ENCODE measurements around the gene INSL3.
"Not testable (repeated sequence)": the region's sequence is repeated elsewhere in the genome, so short reads cannot be mapped to it uniquely, and the experiment has no call there.

INSL3 gene

DNA sequence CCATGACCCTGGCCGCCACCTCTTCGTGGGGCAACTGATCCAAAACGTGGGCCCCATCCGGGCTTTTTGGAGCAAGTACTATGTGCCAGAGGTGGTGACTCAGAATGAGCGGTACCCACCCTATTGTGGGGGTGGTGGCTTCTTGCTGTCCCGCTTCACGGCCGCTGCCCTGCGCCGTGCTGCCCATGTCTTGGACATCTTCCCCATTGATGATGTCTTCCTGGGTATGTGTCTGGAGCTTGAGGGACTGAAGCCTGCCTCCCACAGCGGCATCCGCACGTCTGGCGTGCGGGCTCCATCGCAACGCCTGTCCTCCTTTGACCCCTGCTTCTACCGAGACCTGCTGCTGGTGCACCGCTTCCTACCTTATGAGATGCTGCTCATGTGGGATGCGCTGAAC, 9.6 kb downstream of the INSL3 start:
- no peak for DNase-seq

DNA sequence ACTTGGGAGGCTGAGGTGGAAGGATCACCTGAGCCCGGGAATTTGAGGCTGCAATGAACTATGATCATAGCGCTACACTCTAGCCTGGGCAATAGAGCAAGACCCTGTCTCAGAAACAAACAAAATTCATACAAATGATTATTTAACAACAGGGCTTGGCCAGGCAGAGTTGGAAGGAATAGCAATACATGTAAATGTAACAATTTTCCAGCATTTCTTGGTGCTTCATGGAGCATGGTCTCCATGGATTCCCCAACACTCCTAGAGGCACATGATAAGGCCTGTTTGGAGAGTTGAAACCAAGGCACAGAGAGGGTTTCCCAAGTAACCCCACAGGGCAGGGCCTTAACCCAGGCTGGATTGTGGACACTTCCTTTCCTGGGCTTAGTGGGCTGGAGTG, 10.2 kb downstream of the INSL3 start:
- DNase-seq, result no peak

DNA sequence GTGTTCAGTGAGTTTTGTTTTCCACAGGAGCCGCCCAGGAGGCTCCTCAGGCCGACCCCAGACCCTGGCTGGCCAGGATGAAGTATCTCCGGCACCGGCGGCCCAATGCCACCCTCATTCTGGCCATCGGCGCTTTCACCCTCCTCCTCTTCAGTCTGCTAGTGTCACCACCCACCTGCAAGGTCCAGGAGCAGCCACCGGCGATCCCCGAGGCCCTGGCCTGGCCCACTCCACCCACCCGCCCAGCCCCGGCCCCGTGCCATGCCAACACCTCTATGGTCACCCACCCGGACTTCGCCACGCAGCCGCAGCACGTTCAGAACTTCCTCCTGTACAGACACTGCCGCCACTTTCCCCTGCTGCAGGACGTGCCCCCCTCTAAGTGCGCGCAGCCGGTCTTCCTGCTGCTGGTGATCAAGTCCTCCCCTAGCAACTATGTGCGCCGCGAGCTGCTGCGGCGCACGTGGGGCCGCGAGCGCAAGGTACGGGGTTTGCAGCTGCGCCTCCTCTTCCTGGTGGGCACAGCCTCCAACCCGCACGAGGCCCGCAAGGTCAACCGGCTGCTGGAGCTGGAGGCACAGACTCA, 13.5 kb downstream of the INSL3 start:
- peak in 1 of 2 donors; percentile 15 for DNase-seq

DNA sequence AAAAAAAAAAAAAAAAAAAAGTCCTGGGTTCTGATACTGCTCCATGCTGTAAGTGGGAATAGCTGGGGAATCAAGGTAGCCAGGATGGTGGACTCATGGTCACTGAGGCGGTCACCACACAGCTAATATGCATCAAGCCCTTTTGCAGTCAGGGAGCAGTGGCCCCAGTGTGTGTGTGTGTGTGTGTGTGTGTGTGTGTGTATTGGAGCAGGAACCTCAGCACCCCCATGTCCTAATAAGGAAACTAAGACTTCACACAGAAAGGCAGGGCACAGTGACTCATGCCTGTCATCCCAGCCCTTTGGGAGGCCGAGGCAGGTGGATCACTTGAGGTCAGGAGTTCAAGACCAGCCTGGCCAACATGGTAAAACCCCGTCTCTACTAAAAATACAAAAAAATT, 14.4 kb downstream of the INSL3 start:
- DNase-seq, result peak in 1 of 2 donors; percentile 17

DNA sequence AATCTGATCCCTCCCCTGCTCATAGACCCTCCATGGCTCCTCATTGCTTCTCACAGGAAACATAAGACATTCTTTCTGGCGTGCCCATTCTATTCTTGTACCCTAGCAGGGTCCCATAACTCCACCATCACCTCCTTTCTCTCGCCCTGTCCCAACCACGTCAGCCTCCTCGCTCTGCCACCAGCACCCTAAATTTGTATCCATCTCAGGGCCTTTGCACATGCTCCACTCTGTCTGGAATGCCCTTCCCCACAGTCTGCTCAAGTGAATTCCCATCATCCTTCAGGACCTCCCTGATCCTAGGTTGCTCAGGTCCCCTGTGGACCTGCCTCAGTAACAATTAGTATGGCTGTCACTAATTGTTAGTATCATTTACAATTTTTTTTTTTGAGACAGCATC, 15.9 kb downstream of the INSL3 start:
- DNase-seq, result no peak

DNA sequence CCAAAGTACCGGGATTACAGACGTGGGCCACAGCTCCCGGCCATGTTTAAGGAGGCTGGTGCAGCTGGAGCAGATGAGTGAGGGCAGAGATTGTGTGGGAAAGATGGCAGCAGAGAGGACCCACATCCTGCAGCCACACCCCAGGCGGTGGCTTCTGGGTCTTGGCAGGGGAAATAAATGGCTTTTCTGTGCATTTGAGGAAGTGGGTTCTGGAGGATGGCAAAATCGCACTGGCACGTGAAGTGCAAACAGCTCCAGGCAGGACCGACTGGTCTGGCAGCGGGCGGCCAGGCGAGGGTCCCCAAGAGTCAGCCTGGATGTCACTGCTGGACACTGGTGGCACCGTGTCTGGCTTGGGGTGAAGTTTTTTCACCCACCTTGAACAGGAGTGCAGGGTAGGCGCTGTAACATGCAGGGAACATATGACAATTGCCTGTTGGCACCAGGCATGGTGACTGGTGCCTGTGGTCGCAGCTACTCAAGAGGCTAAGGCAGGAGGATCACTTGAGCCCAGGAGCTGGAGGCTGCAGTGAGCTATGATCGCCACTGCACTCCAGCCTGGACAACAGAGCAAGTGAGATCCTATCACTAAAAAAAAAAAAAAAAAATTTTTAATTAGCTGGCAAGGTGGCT, 17.9 kb downstream of the INSL3 start:
- DNase-seq, result peak; percentile 11 to 43

DNA sequence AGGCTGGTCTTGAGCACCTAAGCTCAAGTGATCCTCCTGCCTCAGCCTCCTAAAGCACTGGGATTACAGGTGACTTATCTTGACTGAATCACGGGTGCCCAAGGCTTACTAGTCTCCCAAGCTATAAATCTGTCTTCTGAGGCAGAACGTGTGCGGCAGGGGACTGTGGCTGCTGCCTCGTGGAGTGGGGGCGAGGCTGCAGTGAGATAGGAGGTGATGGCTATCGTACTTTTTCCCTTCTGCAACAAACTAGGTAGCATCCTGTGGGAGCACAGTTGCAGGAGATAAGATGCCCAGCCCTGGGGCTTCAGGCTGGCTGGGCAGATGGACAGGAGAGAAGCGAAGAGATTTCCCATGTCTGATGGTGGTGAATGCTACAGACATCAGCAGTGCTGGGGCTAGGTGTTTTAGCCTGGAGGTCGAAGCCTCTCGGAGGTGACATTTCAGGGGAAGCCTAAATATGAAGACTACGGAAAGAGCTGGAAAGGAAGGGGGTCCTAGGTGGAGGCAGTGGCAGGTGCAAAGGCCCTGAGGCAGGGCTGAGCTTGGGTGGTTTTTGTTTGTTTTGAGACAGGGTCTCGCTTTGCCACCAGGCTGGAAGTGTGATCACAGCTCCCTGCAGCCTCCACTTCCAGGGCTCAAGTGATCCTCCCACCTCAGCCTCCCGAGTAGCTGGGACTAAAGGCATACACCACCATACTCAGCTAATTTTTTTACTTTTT, 19.0 kb downstream of the INSL3 start:
- no peak for DNase-seq

DNA sequence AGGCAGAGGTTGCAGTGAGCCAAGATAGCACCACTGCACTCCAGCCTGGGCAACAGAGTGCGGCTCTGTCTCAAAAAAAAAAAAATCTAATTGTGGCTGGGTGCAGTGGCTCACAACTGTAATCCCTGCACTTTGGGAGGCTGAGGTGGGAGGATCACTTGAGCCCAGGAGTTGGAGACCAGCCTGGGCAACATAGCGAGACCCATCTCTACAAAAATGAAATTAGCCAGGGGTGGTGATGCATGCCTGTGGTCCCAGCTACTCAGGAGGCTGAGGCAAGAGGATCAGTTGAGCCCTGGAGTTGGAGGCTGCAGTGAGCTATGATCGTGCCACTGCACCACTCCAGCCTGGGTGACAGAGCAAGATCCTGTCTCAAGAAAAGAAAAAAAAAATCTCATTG, 22.7 kb downstream of the INSL3 start:
- not testable (repeated sequence) for DNase-seq

DNA sequence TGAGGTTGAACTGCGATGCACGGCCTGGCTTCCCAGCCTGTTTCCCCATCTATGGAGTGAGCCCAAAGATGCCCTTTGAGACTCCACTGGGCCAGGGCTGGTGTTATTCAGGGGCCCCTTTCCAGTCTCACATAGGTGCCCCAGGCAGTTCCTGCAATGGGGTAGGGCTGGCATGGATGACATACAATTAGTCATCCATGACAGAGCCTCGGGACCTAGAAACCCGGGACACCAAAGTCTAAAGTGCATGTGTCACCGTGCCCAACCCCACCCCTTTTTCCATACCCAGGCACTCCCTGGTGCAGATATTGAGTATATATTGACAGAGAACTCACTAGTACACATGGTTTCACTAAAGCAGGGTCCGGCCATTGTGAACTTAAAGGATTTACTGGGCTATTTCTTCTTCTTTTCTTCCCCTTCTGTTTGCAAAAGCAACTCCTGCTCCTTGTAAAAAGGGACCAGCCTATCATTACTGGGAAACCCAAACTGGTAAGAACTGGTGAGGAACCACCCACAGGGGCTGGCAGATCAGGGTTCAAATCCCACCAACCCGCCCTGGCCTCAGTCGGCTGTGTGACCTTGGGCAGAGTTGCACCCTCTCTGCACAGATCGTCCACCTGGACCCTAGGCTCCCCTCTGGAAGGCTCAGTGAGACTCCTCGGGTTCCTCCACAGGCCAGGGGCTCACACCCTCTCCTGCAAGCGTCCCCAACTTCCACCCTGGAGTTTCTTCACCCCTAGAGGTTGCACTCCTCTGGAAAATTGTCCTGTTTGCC, 23.7 kb downstream of the INSL3 start:
- DNase-seq, result no peak

DNA sequence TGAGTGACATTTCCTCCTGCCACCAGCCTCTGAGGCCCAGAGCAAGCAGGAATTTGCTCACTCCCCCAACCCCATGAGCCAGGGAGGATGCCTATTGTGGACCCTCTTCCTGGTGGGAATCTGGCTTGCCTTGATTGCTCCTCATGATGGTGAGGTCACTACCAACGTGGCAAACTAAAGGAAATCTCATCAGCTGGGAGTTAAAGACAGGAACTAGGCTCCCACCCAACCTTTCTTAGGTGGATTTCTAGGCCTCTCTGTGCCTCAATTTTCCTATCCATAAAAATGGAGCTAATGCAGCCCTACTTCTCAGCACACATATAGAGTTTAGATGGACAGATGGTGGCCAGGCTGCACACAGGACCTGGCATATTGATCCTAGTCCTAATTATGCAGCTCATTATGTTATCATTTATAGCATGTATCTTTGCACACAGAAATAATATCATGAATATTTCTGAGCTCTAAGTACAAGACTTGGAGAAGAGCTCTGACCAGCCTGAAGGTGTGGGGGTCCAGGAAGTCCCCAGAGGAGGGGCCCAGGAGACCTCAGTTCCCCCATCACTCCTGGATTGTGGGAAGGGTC, 24.4 kb downstream of the INSL3 start:
- DNase-seq, result no peak

DNA sequence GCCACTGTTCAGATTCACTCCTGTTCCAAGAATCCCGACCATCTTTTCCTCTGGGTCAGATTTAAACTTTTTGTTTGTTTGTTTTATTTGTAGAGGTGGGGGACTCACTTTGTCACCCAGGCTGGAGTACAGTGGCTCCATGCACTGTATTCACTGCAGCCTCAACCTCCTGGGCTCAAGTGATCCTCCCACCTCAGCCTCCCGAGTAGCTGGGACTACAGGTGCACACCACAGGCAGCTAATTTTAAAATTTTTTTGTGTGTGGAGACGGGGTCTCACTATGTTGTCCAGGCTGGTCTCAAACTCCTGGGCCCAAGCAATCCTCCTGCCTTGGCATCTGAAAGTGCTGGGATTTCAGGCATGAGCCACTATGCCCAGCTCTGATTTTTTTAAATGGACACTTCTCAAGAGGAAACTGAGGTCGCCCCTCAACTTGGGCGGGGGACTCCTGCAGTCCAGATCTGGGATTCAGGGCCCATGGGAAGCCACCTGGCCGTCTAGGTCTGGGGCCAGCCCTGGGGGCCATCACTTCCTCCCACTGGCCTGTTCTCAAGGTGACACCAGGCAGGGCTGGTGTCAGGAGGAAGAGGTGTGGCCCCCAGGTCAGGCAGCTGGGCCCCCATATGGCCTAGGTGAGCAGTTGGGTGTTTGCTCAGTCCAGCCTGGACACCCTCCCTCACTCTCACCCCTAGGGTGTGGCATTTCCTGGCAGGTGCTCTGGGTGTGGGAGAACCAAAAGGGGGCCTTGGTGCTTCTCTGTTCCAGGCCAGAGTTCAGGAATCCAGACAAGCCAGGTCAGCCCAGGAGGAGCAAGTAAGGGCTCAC, 25.1 kb downstream of the INSL3 start:
- no peak for DNase-seq

DNA sequence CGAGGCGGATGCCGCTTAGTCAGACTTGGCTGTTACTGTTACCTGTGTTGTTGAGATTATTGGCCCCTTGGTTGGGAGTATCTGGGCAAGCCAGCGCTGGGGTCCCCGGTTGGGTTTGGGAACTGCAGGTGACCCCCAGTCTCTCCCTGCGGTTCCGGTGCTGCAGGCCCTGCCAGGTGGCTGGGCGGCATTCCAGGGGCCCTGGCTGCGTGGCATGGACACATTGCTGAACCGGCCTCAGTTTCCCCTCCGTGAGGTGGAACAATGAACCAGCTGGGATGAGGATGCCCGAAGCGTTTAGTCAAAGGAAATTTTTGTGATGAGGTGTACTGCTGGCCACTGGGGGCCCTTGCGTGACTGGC, 25.8 kb downstream of the INSL3 start:
- DNase-seq, result no peak

DNA sequence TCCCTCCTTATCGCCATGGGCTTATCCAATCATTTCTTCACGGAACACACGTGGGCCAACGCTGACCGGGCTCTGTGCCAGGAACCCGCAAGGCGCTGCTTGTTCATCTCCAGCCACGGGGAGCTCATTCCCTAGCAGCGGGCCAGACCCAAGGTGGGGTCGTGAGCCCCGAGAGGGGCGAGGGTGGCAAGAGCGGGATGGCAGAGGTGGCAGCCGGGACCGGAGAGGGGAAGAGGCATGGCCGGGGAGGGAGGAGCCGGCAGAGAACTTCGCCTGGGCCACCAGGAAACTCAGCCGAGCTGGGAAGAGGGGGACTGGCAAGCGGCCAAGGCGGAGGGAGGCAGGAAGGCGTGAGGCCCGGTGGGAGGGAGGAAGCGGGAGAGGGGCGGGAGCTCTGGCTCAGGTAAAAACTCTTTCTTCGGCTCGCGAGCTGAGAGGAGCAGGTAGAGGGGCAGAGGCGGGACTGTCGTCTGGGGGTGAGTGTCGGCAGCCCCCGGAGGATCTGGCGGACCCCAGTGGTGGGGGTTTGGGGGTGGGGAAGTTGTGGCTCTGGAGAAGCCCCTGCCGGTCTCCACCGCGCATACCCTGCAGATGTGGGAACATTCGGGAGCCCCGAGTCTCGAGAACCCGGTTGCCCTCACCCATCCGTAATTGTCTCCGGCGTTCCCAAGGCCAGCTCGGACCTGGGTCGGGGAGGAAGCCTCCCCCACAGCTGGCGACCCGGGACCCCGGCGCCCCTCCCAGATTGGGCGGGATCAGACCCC, 26.4 kb downstream of the INSL3 start, which contains the start of gene B3GNT3:
B3GNT3 (plus strand) TSS at position 408 of the 764 bp plus-strand sequence. CDS start 12,670 bp downstream, outside the sequence.
- DNase-seq, result peak in 1 of 2 donors; percentile 28

DNA sequence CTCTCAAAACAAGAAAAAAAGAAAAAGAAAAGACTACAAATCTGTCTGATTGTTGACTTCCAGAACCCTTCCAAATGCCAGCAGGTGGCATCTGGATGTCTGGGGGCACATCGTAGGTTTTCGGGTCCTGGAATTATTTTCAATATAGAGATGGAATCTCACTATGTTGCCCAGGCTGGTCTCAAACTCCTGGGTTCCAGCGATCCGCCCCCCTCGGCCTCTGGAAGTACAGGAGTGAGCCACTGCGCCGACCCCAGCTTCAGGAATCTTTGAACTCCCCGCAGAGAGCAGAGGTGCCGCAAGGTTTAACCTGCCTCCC, 26.9 kb downstream of the INSL3 start:
- DNase-seq, result no peak

DNA sequence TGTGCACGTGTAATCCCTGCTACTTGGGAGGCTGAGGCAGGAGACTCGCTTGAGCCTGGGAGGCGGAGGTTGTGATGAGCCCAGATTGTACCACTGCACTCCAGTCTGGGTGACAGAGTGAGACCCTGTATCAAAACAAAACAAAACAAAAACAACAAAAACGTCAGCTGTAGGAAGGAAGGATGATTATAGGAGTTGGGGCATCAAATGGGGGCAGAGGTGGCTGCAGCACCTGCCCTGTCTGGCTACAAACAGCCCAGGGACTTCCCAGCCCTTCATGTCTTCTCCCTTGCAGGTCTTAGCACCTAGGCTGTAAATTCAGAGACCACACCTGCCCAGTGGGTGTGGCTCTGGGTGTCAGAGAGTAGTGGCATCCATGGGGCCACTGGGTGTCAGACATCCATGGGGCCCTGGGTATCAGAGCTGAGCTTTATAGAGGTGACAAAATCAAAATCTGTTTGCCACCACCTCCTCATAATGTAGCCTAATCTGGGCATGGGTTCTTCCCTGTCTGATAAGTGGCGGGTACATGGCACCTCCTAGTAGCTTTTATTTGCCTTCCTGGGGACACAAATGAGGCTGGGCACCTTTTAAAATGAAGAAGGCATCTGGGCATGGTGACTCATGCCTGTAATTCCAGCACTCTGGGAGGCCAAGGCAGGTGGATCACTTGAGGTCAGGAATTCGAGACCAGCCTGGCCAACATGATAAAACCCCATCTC, 31.1 kb downstream of the INSL3 start:
- DNase-seq, result no peak

DNA sequence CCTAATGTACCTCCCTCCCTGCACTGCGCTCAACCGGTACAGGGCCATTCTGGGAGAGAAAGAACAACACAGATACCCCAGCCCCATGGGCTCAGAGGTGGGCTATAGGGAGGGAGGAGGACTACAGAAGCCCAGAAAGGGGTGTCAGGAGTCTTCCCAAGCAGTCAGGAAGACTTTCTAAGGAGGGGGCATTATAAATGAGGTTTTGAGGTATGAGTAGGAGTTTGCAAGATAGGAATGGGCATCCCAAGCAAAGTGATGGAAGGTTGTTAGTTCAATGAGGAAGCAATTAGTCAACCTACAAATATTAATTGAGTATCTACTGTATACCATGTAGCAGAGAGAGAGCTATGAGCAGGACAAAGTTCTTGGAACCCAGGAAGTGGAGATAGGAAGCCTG, 32.7 kb downstream of the INSL3 start:
- DNase-seq, result no peak

DNA sequence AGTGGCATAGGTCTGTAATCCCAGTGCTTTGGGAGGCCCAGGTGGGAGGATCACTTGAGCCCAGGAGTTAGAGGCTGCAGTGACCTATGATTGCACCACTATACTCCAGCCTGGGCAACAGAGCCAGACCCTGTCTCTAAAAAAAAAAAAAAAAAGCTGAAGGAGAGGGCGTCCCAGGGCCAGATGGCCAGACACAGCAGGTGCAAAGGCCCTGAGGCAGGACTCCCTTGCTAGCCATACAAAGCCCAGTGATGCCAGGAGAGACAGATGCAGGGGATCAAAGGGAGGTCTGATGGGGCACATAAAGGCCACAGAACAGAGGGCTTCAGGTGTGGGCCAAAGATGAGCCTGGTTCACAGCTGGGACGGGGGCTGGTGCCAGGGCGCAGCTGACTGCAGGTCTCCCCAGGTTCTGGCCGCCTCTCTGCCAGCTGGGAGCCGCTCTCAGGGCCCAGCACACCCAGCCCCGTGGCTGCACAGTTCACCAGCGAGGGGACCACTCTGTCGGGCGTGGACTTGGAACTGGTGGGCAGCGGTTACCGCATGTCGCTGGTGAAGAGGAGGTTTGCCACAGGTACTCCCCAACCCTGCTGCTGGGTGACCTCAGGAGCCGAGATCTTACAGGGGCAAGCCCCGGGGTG, 33.9 kb downstream of the INSL3 start:
- DNase-seq, result no peak

DNA sequence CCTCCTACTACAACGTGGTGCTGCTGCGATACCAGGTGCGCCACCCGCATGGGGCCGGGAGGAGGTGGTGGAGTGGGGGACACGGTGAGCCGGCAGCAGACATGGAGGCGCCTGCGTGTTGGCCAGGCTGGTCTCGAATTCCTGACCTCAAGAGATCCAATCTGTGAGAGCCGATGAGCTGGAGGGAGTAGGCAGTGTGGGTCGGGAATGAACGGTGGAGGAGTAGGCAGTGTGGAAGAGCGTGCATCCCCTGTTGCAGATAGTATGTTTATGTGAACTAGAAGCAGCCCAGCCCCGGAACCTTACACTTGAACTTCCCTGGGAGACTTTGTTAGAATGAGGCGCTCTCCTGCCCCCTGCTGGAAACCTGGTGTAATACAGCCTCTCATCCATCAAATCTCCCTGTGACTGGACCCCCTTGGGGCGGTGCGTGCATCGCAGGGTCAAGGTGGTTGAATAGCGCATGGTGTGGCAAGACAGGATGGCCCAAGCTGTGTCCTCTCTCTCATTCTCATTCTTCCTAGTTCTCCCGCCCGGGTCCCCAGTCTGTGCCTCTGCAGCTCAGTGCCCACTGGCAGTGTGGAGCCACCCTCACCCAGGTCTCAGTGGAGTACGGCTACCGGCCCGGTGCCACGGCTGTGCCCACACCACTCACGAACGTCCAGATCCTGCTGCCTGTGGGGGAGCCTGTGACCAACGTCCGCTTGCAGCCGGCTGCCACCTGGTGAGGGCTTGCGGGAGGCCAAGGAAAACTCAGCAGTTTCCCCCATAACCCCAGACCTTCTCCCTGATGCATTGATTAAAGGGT, 36.9 kb downstream of the INSL3 start:
- peak; percentile 41 to 45 for DNase-seq

DNA sequence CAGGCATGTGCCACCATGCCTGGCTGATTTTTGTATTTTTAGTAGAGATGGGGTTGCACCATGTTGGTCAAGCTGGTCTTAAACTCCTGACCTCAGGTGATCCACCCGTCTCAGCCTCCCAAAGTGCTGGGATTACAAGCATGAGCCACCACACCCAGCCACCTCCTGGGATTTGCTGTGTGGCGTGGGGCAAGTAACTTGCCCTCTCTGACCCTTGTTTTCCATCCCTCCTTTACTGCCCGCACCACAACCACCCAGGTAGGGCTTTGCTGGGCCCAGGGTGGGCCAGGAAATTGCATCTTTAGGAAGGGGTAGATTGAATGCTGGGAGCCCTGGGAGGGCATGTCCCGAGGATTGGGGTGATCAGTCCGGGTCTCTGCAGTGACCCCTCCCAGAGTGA, 37.6 kb downstream of the INSL3 start:
- not testable (repeated sequence) for DNase-seq

DNA sequence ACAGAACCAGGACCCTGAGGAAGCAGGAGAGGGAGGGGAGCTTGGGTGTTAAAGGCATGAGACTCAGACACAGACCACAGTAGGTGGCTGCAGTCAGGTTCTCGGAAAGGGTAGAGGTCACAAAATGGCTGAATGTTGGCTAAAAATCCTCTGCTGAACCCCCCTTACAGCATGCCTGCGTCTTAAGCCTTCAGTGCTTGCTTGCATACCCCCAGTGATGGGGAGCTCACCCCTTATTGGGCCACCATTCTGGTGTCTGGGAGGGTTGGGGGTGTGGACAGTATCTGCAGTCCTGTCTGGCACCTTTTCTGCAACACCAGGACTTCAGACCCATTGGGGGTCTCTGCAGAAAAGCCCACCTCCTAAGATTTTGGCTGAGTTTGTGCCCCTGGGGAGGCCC, 40.5 kb downstream of the INSL3 start:
- no peak for DNase-seq

Data from bone marrow (tissue), 2 donors.